Dermis lymphatic vessel endothelial cell (primary cell): ENCODE measurements around the gene ID4. TPM values are rescaled to one million over a fixed set of nuclear protein-coding genes. Genes with fewer than 3 reads are reported as not detected.

Source experiments
- total RNA-seq: library from RNA; depleted of rRNA; stranded (reverse); fragments of >200 nt; gene quantifications from 2 replicates; pipeline ENCODE4 v1.2.1, GENCODE V29; 2014

The ID4 gene
- total RNA-seq: 0.17 and 0.76 TPM in 2 replicates

GRCh38 chr6:19836799-19837510 is at the start of gene ID4:
TSS of gene ID4 (plus strand) at chr6:19837370. CDS start at chr6:19837755, 385 bp downstream.

